HG03280 (cell line): ENCODE data around the gene MAPKBP1.

Experiments
- ATAC-seq: cut with Tn5 transposase; IDR thresholded peaks from one replicate; pipeline ENCODE4 v1.9.1; 2021; ENCODE audit warnings: mild to moderate bottlenecking, moderate library complexity; ENCODE audit not compliant: unreplicated experiment

The MAPKBP1 gene

GRCh38 chr15:41847981-41848380 is 73.7 kb downstream of the MAPKBP1 start:
- ATAC-seq = no peak

- no peak for ATAC-seq
Measured at GRCh38 chr15:41848631-41849030, 74.3 kb downstream of the MAPKBP1 start.

GRCh38 chr15:41849204-41849603 is 74.9 kb downstream of the MAPKBP1 start:
- ATAC-seq = no peak

- ATAC-seq = no peak
Measured at GRCh38 chr15:41849861-41850260, 75.6 kb downstream of the MAPKBP1 start.

- no peak for ATAC-seq
Measured at GRCh38 chr15:41850482-41851166, 76.3 kb downstream of the MAPKBP1 start.

- ATAC-seq = no peak
Measured at GRCh38 chr15:41851167-41851523, 76.9 kb downstream of the MAPKBP1 start.

GRCh38 chr15:41851755-41852370 is 77.6 kb downstream of the MAPKBP1 start:
- ATAC-seq = no peak

GRCh38 chr15:41852736-41853590 is 78.7 kb downstream of the MAPKBP1 start:
- no peak for ATAC-seq

- ATAC-seq = no peak
Measured at GRCh38 chr15:41853831-41854230, 79.5 kb downstream of the MAPKBP1 start.

GRCh38 chr15:41854443-41854842 is 80.2 kb downstream of the MAPKBP1 start:
- no peak for ATAC-seq

GRCh38 chr15:41855261-41855961 is 81.1 kb downstream of the MAPKBP1 start:
- no peak for ATAC-seq

GRCh38 chr15:41856262-41856661 is 82.0 kb downstream of the MAPKBP1 start:
- no peak for ATAC-seq

GRCh38 chr15:41856716-41857115 is 82.4 kb downstream of the MAPKBP1 start:
- no peak for ATAC-seq

- ATAC-seq = no peak
Measured at GRCh38 chr15:41857316-41857715, 83.0 kb downstream of the MAPKBP1 start.

- ATAC-seq = no peak
Measured at GRCh38 chr15:41858756-41859155, 84.5 kb downstream of the MAPKBP1 start.

- no peak for ATAC-seq
Measured at GRCh38 chr15:41860049-41860828, 86.0 kb downstream of the MAPKBP1 start.

GRCh38 chr15:41861736-41862356 is 87.6 kb downstream of the MAPKBP1 start:
- no peak for ATAC-seq

GRCh38 chr15:41862515-41863116 is 88.3 kb downstream of the MAPKBP1 start:
- ATAC-seq = no peak

GRCh38 chr15:41865490-41866055 is 91.3 kb downstream of the MAPKBP1 start:
- no peak for ATAC-seq
